ENCODE data around the gene PPARD.

PPARD gene

GRCh38 chr6:35474131-35474941 is 132.0 kb downstream of the PPARD start:
- DNase-seq: no peak

- DNase-seq: no peak
Measured at GRCh38 chr6:35474942-35475570, 132.7 kb downstream of the PPARD start.

GRCh38 chr6:35475573-35475972 is 133.2 kb downstream of the PPARD start:
- DNase-seq: no peak

- no peak for DNase-seq
Measured at GRCh38 chr6:35476004-35476403, 133.6 kb downstream of the PPARD start.

- DNase-seq: no peak
Measured at GRCh38 chr6:35477028-35477427, 134.7 kb downstream of the PPARD start.
